Tibial artery (tissue), 4 donors: Measurements from ENCODE around the gene ROR1.

Experiments used
- DNase-seq, 2 donors: peaks; one replicate each; pipeline ENCODE4 v3.0.0-alpha.2; 2019
- H3K27ac ChIP-seq, 2 donors: fragments of 200-600 bp; sonication (generic) in 1 of 2; 1 replicate in 1 of 2; 2 replicates in 1 of 2; pipeline ENCODE4 v1.5.1; 2018 to 2019; ENCODE audit warnings: mild to moderate bottlenecking in 1 of 2
- H3K27me3 ChIP-seq, 2 donors: fragments of 200-600 bp; sonication (generic) in 1 of 2; one replicate each; pipeline versions ENCODE4 v1.5.1 to v1.6.0; 2016 to 2019
- H3K36me3 ChIP-seq, 3 donors: fragments of 200-600 bp; sonication (generic) in 2 of 3; one replicate each; pipeline ENCODE4 v1.5.1; 2016 to 2019; ENCODE audit warnings: mild to moderate bottlenecking in 2 of 3
- H3K4me1 ChIP-seq, 4 donors: fragments of 200-600 bp; sonication (generic) in 2 of 4; 1 replicate in 3 of 4; 2 replicates in 1 of 4; pipeline ENCODE4 v1.5.1; 2016 to 2019
- H3K4me3 ChIP-seq, 2 donors: fragments of 200-600 bp; sonication (generic) in 1 of 2; 1 replicate in 1 of 2; 2 replicates in 1 of 2; pipeline ENCODE4 v1.5.1; 2018 to 2019; ENCODE audit warnings: mild to moderate bottlenecking in 2 of 2
- H3K9me3 ChIP-seq, 3 donors: fragments of 200-600 bp; sonication (generic) in 1 of 3; one replicate each; pipeline ENCODE4 v1.5.1; 2016 to 2019
- intact Hi-C: fragments of 100-400 bp; cut with DNase I; formaldehyde crosslinking; loops from one replicate; pipeline ENCODE4 v1.15.0; 2023; ENCODE audit warnings: low total_unique reads
- TF ChIP-seq, protein P1 (sequence below), 2 experiments: fragments of 200-600 bp in 1 of 2; fragments of 450-650 bp in 1 of 2; IDR thresholded peaks; one replicate each; pipeline ENCODE4 v1.5.1; 2017 to 2019; ENCODE audit warnings: antibody characterized with exemption in 2 of 2, mild to moderate bottlenecking in 1 of 2, moderate library complexity in 1 of 2

Gene ROR1

DNA sequence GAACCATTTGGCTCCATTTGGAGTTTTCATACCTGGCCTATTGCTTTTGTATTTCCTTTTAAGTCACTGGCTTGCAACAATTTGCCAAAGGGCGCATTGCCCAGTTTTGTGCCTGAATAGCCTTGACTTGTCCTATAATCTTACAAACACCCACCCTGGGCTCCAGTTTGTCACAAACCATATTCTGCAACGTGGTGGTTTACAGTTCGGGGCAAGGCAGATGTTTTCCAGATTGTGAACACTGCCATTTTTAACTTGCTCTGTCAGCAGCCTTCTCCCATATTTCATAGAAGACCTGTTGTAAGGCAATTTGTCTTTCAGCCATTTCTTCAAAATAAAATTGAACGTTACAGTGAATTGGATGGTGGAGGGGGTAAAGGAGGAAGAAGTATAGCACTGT, 376.4 kb downstream of the ROR1 start:
- Histone ChIP-seq H3K27ac (no peak overlapping the region), H3K4me1 (peaks cover 0 to 6% (median 2%) of the 10 kb centered on the region in 4 donors), H3K27me3 (no peaks in the 10 kb centered on the region), H3K9me3 (no peaks in the 10 kb centered on the region), H3K36me3 (peaks cover 0 to 10% (median 0%) of the 10 kb centered on the region in 3 donors), H3K4me3 (no peak overlapping the region)
- no peak for DNase-seq
- intact Hi-C loops: no loop called here
- TF ChIP-seq, protein P1, sequence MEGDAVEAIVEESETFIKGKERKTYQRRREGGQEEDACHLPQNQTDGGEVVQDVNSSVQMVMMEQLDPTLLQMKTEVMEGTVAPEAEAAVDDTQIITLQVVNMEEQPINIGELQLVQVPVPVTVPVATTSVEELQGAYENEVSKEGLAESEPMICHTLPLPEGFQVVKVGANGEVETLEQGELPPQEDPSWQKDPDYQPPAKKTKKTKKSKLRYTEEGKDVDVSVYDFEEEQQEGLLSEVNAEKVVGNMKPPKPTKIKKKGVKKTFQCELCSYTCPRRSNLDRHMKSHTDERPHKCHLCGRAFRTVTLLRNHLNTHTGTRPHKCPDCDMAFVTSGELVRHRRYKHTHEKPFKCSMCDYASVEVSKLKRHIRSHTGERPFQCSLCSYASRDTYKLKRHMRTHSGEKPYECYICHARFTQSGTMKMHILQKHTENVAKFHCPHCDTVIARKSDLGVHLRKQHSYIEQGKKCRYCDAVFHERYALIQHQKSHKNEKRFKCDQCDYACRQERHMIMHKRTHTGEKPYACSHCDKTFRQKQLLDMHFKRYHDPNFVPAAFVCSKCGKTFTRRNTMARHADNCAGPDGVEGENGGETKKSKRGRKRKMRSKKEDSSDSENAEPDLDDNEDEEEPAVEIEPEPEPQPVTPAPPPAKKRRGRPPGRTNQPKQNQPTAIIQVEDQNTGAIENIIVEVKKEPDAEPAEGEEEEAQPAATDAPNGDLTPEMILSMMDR (IDR thresholded peaks at IDR 0.05): no peak

DNA sequence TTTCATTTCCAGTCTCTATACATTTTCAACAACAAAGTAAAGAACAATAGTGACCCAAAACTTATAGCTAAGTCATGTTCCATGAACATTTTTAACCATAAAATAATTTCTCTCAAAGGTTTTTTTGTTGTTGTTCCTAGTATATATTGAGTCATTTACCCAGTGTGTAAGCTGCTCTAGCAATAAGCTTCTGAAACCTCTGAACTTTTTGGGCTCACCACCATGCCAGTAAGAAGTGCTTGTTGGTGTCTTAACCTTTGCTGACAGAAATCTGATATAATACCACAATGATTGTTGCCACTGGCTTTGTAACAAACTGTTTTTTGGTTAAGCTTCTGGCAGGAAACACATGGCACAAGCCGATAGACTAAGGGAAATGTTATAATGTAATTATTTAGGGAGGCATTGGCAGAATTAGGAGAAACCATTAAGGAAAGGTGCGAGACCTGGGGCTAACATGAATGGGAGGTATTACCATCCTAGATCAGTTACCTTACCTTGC, 377.0 kb downstream of the ROR1 start:
- Histone ChIP-seq H3K27me3 (no peaks in the 10 kb centered on the region), H3K27ac (no peak overlapping the region), H3K36me3 (peaks cover 0 to 5% (median 0%) of the 10 kb centered on the region in 3 donors), H3K9me3 (no peaks in the 10 kb centered on the region), H3K4me1 (peaks cover 0 to 6% (median 2%) of the 10 kb centered on the region in 4 donors), H3K4me3 (no peak overlapping the region)
- no peak for DNase-seq
- TF ChIP-seq, protein P1 (IDR thresholded peaks at IDR 0.05): no peak
- intact Hi-C loops: no loop called here

DNA sequence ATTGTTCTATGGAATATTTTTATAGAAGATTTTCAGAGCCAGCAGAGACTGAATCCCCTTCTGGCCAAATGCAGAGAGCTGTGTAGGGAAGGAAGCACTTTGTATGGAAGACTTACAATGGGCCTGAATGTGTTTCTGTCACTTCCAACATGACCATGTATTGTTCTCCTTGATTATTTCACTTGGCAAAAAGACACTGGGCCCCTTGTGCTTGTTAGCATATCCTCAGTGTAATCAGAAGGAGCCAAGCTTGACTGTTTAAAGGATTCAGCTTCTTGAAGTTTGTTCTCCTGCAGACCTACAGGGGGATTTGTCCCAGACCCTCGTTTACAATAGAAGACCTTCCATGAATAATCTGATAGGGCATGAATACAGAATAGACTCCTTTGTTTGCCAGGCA, 381.5 kb downstream of the ROR1 start:
- intact Hi-C loops: no loop called here
- no peak overlapping the region for H3K27ac ChIP-seq
- no peak for DNase-seq
- no peaks in the 10 kb centered on the region for H3K27me3 ChIP-seq
- H3K36me3 ChIP-seq: peaks cover 0 to 6% (median 0%) of the 10 kb centered on the region in 3 donors
- H3K4me3 ChIP-seq: no peak overlapping the region
- TF ChIP-seq, protein P1 (IDR thresholded peaks at IDR 0.05): no peak
- no peaks in the 10 kb centered on the region for H3K9me3 ChIP-seq
- H3K4me1 ChIP-seq: peaks cover 0 to 8% (median 3%) of the 10 kb centered on the region in 4 donors

DNA sequence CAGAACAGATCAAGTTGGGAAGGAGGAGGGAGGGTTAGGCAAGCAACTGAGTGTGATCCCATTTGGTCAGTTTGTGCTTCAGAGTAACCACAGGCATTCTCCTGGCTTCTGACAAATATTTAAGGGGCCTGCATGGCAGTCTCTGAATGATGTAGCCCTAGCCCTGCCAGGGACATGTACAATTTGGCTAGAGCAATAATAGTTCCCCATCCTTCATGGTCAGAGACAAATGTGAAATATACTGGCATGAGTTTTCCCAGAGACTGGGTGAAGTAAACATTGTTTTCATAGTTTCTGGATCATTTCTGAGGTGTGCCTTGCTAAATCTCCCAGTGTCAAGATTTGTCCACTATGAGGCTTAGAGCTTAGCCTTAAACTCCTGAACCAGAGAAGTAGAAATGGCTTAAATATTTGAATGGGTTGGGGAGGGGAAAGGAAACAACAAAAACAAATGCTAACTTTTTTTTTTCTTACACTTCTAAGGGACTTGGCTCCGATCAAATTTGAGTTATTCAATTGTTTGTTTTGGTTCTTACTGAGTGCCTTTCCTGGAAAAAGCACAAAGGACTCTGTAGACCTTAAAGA, 387.6 kb downstream of the ROR1 start:
- Histone ChIP-seq H3K36me3 (peaks cover 0 to 6% (median 0%) of the 10 kb centered on the region in 3 donors), H3K4me3 (no peak overlapping the region), H3K27ac (peak overlapping the region; percentile 65 to 68), H3K9me3 (no peaks in the 10 kb centered on the region), H3K27me3 (no peaks in the 10 kb centered on the region), H3K4me1 (peaks cover 0 to 43% (median 21%) of the 10 kb centered on the region in 4 donors)
- TF ChIP-seq, protein P1 (IDR thresholded peaks at IDR 0.05): no peak
- DNase-seq: peak in 1 of 2 donors; percentile 55
- intact Hi-C loops: loop anchor here (10.0 kb wide), 1 partner anchor 467 kb away; no protein-coding TSS in a partner anchor

DNA sequence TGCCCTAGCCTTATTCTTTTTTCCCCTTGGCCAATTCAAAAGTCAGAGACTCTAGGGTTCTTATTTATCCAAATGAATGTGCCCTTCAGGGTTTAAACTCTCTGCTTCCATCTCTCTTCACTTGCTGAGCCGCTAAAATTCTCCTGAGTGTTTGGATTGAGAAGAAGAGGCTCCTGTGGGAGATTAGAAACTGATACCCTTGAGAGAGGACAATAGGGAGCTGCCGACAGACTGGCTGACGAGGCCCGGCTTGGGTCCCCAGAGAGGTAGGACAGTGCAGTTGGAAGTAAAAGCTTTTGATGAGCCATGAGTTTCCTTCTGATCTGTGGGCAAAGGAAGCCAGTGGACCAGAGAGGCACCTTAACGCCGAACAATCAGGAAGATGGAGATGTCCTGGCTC, 388.3 kb downstream of the ROR1 start:
- H3K9me3 ChIP-seq: no peaks in the 10 kb centered on the region
- DNase-seq: no peak
- H3K27ac ChIP-seq: peak overlapping the region; percentile 65 to 68
- TF ChIP-seq, protein P1 (IDR thresholded peaks at IDR 0.05): no peak
- peaks cover 0 to 6% (median 0%) of the 10 kb centered on the region in 3 donors for H3K36me3 ChIP-seq
- H3K27me3 ChIP-seq: no peaks in the 10 kb centered on the region
- H3K4me1 ChIP-seq: peaks cover 0 to 47% (median 21%) of the 10 kb centered on the region in 4 donors
- no peak overlapping the region for H3K4me3 ChIP-seq
- intact Hi-C loops: loop anchor here (10.0 kb wide), 1 partner anchor 467 kb away; no protein-coding TSS in a partner anchor
